Smooth muscle cell (in vitro differentiated cells): ENCODE results near the gene LMO2. TPM values are rescaled to one million over a fixed set of nuclear protein-coding genes. Genes with fewer than 3 reads are reported as not detected.

Experiments
- DNase-seq: peaks from one replicate; lab custom pipeline; 2025; ENCODE audit not compliant: unreplicated experiment; lab: John Stamatoyannopoulos, UW
- H2AFZ ChIP-seq: fragments of 200-600 bp; sonication (generic); 2 replicates; pipeline ENCODE4 v1.6.0; 2016; ENCODE audit warnings: antibody characterized with exemption, low read depth, mild to moderate bottlenecking
- H3F3A ChIP-seq: fragments of 200-600 bp; sonication (generic); 2 replicates; pipeline ENCODE4 v1.6.0; 2017; ENCODE audit warnings: antibody characterized with exemption, low read depth
- H3K27ac ChIP-seq: fragments of 200-600 bp; sonication (generic); 2 replicates; pipeline ENCODE4 v1.5.1; 2016; ENCODE audit warnings: low read depth, mild to moderate bottlenecking
- H3K27me3 ChIP-seq: fragments of 200-600 bp; sonication (generic); 2 replicates; pipeline ENCODE4 v1.6.1; 2016; ENCODE audit warnings: low read depth, mild to moderate bottlenecking
- H3K36me3 ChIP-seq: fragments of 200-600 bp; sonication (generic); 2 replicates; pipeline ENCODE4 v1.5.1; 2016; ENCODE audit warnings: low read depth
- H3K4me1 ChIP-seq: fragments of 200-600 bp; sonication (generic); 2 replicates; pipeline ENCODE4 v1.5.1; 2016; ENCODE audit warnings: low read depth
- H3K4me2 ChIP-seq: fragments of 200-600 bp; sonication (generic); 2 replicates; pipeline ENCODE4 v1.6.0; 2016; ENCODE audit warnings: mild to moderate bottlenecking
- H3K4me3 ChIP-seq: fragments of 200-600 bp; sonication (generic); 2 replicates; pipeline ENCODE4 v1.5.1; 2016; ENCODE audit warnings: mild to moderate bottlenecking
- H3K79me2 ChIP-seq: fragments of 200-600 bp; sonication (generic); 2 replicates; pipeline ENCODE4 v1.6.0; 2016; ENCODE audit warnings: low read depth, mild to moderate bottlenecking
- H3K9ac ChIP-seq: fragments of 200-600 bp; sonication (generic); 2 replicates; pipeline ENCODE4 v1.6.0; 2016; ENCODE audit warnings: low read depth
- H3K9me3 ChIP-seq: fragments of 200-600 bp; sonication (generic); replicated peaks from 2 replicates; pipeline ENCODE4 v1.5.1; 2016; ENCODE audit warnings: low read depth
- H4K20me1 ChIP-seq: fragments of 200-600 bp; sonication (generic); 2 replicates; pipeline ENCODE4 v1.6.0; 2016; ENCODE audit warnings: low read depth
- CTCF ChIP-seq: fragments of 200-600 bp; sonication (generic); IDR thresholded peaks from 2 replicates; pipeline ENCODE4 v1.5.1; 2017; ENCODE audit warnings: borderline replicate concordance, mild to moderate bottlenecking, antibody characterized with exemption; ENCODE audit not compliant: insufficient read depth, poor library complexity, severe bottlenecking
- WGBS: methylation state at CpG from one replicate; pipeline ENCODE4 v1.1.7; 2016; ENCODE audit warnings: low lambda C conversion rate; 5-methylcytosine and 5-hydroxymethylcytosine counted together
- polyA plus RNA-seq: library from polyadenylated mRNA; unstranded; fragments of >200 nt; fragmentation: Nextera tagmentation; extraction: Ambion mirVana; gene quantifications from 2 replicates; pipeline ENCODE4 v1.2.1, GENCODE V29; 2016
- total RNA-seq: library from RNA; depleted of rRNA; stranded (reverse); fragments of >200 nt; gene quantifications from 2 replicates; pipeline ENCODE4 v1.2.3, GENCODE V29; 2014

Gene LMO2
- total and polyA plus RNA-seq, 2 experiments from 2014 or later: 2.7 to 3.8 TPM

GRCh38 chr11:33877038-33877437, 14.8 kb downstream of the LMO2 start:
- no peak overlapping the region for H3K4me2 ChIP-seq
- no peak overlapping the region for H3K27ac ChIP-seq
- peaks cover 40% of the 10 kb centered on the region for H3K27me3 ChIP-seq
- H4K20me1 ChIP-seq: no peaks in the 10 kb centered on the region
- no peaks in the 10 kb centered on the region for H3K79me2 ChIP-seq
- H2AFZ ChIP-seq: no peak overlapping the region
- no peaks in the 10 kb centered on the region for H3K9me3 ChIP-seq
- 81% methylated on average over 3 of the region's 3 CpGs for WGBS
- no peaks in the 10 kb centered on the region for H3K36me3 ChIP-seq
- no peaks in the 10 kb centered on the region for H3F3A ChIP-seq
- DNase-seq: no peak
- H3K9ac ChIP-seq: no peak overlapping the region
- no peaks in the 10 kb centered on the region for H3K4me1 ChIP-seq
- no peak overlapping the region for H3K4me3 ChIP-seq
- no peak for TF ChIP-seq CTCF

- H3K4me1 ChIP-seq: peaks cover under 1% of the 10 kb centered on the region
- no peaks in the 10 kb centered on the region for H4K20me1 ChIP-seq
- no peak overlapping the region for H3K9ac ChIP-seq
- H3K4me3 ChIP-seq: no peak overlapping the region
- H3K4me2 ChIP-seq: no peak overlapping the region
- no peaks in the 10 kb centered on the region for H3F3A ChIP-seq
- H3K79me2 ChIP-seq: no peaks in the 10 kb centered on the region
- no peak overlapping the region for H2AFZ ChIP-seq
- no peaks in the 10 kb centered on the region for H3K36me3 ChIP-seq
- TF ChIP-seq CTCF: no peak
- peaks cover 42% of the 10 kb centered on the region for H3K27me3 ChIP-seq
- WGBS: 89% methylated on average over 2 of the region's 2 CpGs
- no peak overlapping the region for H3K27ac ChIP-seq
- DNase-seq: no peak
- H3K9me3 ChIP-seq: no peaks in the 10 kb centered on the region
Observed at GRCh38 chr11:33875621-33876294, 16.1 kb downstream of the LMO2 start.

GRCh38 chr11:33874910-33875490, 16.9 kb downstream of the LMO2 start:
- no peak for DNase-seq
- H3K4me1 ChIP-seq: peaks cover 7% of the 10 kb centered on the region
- H3K9me3 ChIP-seq: no peaks in the 10 kb centered on the region
- 91% methylated on average over 12 of the region's 12 CpGs for WGBS
- TF ChIP-seq CTCF: no peak
- no peaks in the 10 kb centered on the region for H3F3A ChIP-seq
- H3K27ac ChIP-seq: no peak overlapping the region
- H3K9ac ChIP-seq: no peak overlapping the region
- H3K36me3 ChIP-seq: no peaks in the 10 kb centered on the region
- no peaks in the 10 kb centered on the region for H3K79me2 ChIP-seq
- no peak overlapping the region for H3K4me3 ChIP-seq
- H4K20me1 ChIP-seq: no peaks in the 10 kb centered on the region
- H3K27me3 ChIP-seq: peaks cover 47% of the 10 kb centered on the region
- H2AFZ ChIP-seq: no peak overlapping the region
- H3K4me2 ChIP-seq: no peak overlapping the region

- Histone ChIP-seq H3K27me3 (peaks cover 47% of the 10 kb centered on the region), H3K79me2 (no peaks in the 10 kb centered on the region), H4K20me1 (no peaks in the 10 kb centered on the region), H3K36me3 (no peaks in the 10 kb centered on the region), H3K4me2 (no peak overlapping the region), H3K9me3 (no peaks in the 10 kb centered on the region), H3K4me3 (no peak overlapping the region), H3K9ac (no peak overlapping the region), H3K4me1 (peaks cover 7% of the 10 kb centered on the region), H3K27ac (no peak overlapping the region), H2AFZ (no peak overlapping the region), H3F3A (no peaks in the 10 kb centered on the region)
- no peak for DNase-seq
- no peak for TF ChIP-seq CTCF
- WGBS: 88% methylated on average over 3 of the region's 3 CpGs
Observed at GRCh38 chr11:33874433-33874832, 17.4 kb downstream of the LMO2 start.
